ENCODE results near the gene NTRK3. TPM values are rescaled to one million over a fixed set of nuclear protein-coding genes. Genes with fewer than 3 reads are reported as not detected.
"Not testable (repeated sequence)": the region's sequence is repeated elsewhere in the genome, so short reads cannot be mapped to it uniquely, and the experiment has no call there.

NTRK3 gene
- polyA plus RNA-seq, 1 donor from 2014 or later = 42.7 TPM

DNA sequence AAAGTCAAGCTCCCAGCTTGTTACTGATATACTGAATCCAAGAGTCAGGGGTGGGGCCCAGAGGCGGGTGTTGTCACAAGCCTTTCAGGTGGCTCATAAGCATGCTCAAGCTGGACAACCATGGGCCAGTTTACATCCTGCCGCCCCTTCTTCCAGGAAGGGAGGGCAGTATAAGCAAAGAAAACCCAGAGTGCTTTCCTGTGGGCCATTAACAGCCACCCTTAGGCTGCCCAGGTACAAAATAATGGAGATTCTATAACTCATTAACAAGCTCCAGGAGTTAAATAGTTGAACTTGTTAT, 183.2 kb downstream of the NTRK3 start:
- Histone ChIP-seq H3K4me2 (ENCODE audit: low read length) (no peak overlapping the region), H3K27me3 (ENCODE audit: insufficient read depth, low read depth, low read length) (no peaks in the 10 kb centered on the region), H2AFZ (ENCODE audit: low read depth, low read length) (no peak overlapping the region), H3K4me3 (ENCODE audit: low read length) (no peak overlapping the region), H3K36me3 (ENCODE audit: insufficient read depth, low read length) (no peaks in the 10 kb centered on the region), H3K9me2 (ENCODE audit: insufficient read depth, low read length) (no peaks in the 10 kb centered on the region), H3K27ac (ENCODE audit: low read length) (no peak overlapping the region), H3K9me3 (ENCODE audit: low read length) (no peaks in the 10 kb centered on the region), H4K20me1 (ENCODE audit: insufficient read depth) (no peaks in the 10 kb centered on the region), H3F3A (ENCODE audit: insufficient read depth, low read length, poor library complexity, severe bottlenecking) (no peaks in the 10 kb centered on the region), H3K9ac (ENCODE audit: low read length) (no peak overlapping the region), H3K79me2 (replicated peaks; ENCODE audit: insufficient read depth, low read length) (no peaks in the 10 kb centered on the region)
- no peak for TF ChIP-seq TAF1 (IDR thresholded peaks at IDR 0.05; ENCODE audit: low read depth)
- TF ChIP-seq, protein P1, sequence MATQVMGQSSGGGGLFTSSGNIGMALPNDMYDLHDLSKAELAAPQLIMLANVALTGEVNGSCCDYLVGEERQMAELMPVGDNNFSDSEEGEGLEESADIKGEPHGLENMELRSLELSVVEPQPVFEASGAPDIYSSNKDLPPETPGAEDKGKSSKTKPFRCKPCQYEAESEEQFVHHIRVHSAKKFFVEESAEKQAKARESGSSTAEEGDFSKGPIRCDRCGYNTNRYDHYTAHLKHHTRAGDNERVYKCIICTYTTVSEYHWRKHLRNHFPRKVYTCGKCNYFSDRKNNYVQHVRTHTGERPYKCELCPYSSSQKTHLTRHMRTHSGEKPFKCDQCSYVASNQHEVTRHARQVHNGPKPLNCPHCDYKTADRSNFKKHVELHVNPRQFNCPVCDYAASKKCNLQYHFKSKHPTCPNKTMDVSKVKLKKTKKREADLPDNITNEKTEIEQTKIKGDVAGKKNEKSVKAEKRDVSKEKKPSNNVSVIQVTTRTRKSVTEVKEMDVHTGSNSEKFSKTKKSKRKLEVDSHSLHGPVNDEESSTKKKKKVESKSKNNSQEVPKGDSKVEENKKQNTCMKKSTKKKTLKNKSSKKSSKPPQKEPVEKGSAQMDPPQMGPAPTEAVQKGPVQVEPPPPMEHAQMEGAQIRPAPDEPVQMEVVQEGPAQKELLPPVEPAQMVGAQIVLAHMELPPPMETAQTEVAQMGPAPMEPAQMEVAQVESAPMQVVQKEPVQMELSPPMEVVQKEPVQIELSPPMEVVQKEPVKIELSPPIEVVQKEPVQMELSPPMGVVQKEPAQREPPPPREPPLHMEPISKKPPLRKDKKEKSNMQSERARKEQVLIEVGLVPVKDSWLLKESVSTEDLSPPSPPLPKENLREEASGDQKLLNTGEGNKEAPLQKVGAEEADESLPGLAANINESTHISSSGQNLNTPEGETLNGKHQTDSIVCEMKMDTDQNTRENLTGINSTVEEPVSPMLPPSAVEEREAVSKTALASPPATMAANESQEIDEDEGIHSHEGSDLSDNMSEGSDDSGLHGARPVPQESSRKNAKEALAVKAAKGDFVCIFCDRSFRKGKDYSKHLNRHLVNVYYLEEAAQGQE (IDR thresholded peaks at IDR 0.05; ENCODE audit: borderline replicate concordance) = no peak
- no peak for TF ChIP-seq EP300 (conservative IDR thresholded peaks at IDR 0.05; ENCODE audit: poor library complexity, severe bottlenecking)
- TF ChIP-seq, protein P2, sequence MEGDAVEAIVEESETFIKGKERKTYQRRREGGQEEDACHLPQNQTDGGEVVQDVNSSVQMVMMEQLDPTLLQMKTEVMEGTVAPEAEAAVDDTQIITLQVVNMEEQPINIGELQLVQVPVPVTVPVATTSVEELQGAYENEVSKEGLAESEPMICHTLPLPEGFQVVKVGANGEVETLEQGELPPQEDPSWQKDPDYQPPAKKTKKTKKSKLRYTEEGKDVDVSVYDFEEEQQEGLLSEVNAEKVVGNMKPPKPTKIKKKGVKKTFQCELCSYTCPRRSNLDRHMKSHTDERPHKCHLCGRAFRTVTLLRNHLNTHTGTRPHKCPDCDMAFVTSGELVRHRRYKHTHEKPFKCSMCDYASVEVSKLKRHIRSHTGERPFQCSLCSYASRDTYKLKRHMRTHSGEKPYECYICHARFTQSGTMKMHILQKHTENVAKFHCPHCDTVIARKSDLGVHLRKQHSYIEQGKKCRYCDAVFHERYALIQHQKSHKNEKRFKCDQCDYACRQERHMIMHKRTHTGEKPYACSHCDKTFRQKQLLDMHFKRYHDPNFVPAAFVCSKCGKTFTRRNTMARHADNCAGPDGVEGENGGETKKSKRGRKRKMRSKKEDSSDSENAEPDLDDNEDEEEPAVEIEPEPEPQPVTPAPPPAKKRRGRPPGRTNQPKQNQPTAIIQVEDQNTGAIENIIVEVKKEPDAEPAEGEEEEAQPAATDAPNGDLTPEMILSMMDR (IDR thresholded peaks at IDR 0.05; ENCODE audit: poor library complexity, severe bottlenecking) = no peak
- TF ChIP-seq POLR2AphosphoS5 (IDR thresholded peaks at IDR 0.05) = no peak
- TF ChIP-seq EZH2 (IDR thresholded peaks at IDR 0.05; ENCODE audit: borderline replicate concordance, insufficient read depth, low read length, poor library complexity, severe bottlenecking) = no peak
- TF ChIP-seq SMC3 (conservative IDR thresholded peaks at IDR 0.05; ENCODE audit: poor library complexity) = no peak
- no peak for TF ChIP-seq RAD21 (conservative IDR thresholded peaks at IDR 0.05)
- no peak for TF ChIP-seq MXI1 (conservative IDR thresholded peaks at IDR 0.05; ENCODE audit: poor library complexity, severe bottlenecking)

DNA sequence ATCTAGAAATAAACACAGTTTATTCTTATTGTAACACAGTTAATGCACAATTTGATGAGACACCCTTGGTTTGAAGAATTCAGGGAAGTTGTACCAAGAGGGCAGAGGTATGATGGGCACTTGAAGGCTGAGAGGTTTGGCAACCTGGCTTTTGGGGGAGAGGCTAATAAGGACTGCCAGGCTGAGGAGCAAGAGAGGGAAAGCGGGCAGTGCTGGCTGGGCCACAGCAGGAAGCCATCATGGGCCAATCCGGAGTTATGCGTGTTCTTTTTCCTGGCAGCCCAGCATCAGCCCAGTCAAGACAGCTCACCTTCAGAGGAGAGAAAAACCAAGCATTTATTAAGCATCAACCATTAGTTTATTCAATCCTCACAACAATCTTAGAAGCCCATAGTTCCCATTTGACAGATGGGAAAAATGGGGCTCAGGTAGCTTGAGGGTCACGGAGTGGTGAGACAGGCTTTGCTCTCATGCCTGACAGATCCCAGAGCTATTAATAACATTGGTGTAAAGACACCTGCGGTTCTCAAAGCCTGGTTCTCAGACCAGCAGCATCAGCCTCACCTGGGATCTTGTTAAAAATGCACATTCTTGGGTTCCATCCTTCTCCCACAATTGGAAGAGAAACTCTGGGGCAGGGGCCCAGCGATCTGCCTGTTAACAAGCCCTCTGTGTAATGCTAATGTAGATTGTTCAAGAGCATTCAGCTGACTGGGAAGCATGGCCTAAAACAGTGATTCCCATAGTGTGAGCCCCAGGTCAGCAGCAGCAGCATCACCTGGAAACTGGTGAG, 183.7 kb downstream of the NTRK3 start:
- Histone ChIP-seq H3K9me3 (ENCODE audit: low read length) (no peaks in the 10 kb centered on the region), H3K9ac (ENCODE audit: low read length) (no peak overlapping the region), H3K27ac (ENCODE audit: low read length) (no peak overlapping the region), H3K36me3 (ENCODE audit: insufficient read depth, low read length) (no peaks in the 10 kb centered on the region), H3K79me2 (replicated peaks; ENCODE audit: insufficient read depth, low read length) (no peaks in the 10 kb centered on the region), H4K20me1 (ENCODE audit: insufficient read depth) (no peaks in the 10 kb centered on the region), H3K27me3 (ENCODE audit: insufficient read depth, low read depth, low read length) (no peaks in the 10 kb centered on the region), H3K4me2 (ENCODE audit: low read length) (no peak overlapping the region), H3K4me3 (ENCODE audit: low read length) (no peak overlapping the region), H3K9me2 (ENCODE audit: insufficient read depth, low read length) (no peaks in the 10 kb centered on the region), H3F3A (ENCODE audit: insufficient read depth, low read length, poor library complexity, severe bottlenecking) (no peaks in the 10 kb centered on the region), H2AFZ (ENCODE audit: low read depth, low read length) (no peak overlapping the region)
- TF ChIP-seq SMC3 (conservative IDR thresholded peaks at IDR 0.05; ENCODE audit: poor library complexity) (no peak), MXI1 (conservative IDR thresholded peaks at IDR 0.05; ENCODE audit: poor library complexity, severe bottlenecking) (no peak), EP300 (conservative IDR thresholded peaks at IDR 0.05; ENCODE audit: poor library complexity, severe bottlenecking) (no peak), POLR2AphosphoS5 (IDR thresholded peaks at IDR 0.05) (no peak), EZH2 (IDR thresholded peaks at IDR 0.05; ENCODE audit: borderline replicate concordance, insufficient read depth, low read length, poor library complexity, severe bottlenecking) (no peak), TAF1 (IDR thresholded peaks at IDR 0.05; ENCODE audit: low read depth) (no peak), RAD21 (conservative IDR thresholded peaks at IDR 0.05) (no peak)
- TF ChIP-seq, protein P1 (IDR thresholded peaks at IDR 0.05; ENCODE audit: borderline replicate concordance) = no peak
- TF ChIP-seq, protein P2 (IDR thresholded peaks at IDR 0.05; ENCODE audit: poor library complexity, severe bottlenecking) = no peak

DNA sequence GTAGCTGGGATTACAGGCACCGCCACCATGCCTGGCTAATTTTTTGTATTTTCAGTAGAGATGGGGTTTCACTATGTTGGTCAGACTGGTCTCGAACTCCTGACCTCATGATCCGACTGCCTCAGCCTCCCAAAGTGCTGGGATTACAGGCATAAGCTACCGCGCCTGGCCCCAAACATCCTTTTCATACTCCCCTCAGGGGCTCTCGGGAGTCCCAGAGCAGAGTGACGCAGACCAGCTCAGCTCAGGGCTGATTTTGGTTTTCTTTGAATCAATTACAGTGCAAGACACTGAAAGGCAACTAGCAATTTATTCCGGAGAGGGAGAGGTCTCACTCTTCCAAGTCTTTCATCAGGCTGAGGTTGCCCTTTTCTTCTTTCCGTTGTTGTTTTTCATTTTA, 184.4 kb downstream of the NTRK3 start:
- H3K9me2 ChIP-seq (ENCODE audit: insufficient read depth, low read length); H3K27ac ChIP-seq (ENCODE audit: low read length); H3K9ac ChIP-seq (ENCODE audit: low read length); H3K79me2 ChIP-seq (replicated peaks; ENCODE audit: insufficient read depth, low read length); H3K4me3 ChIP-seq (ENCODE audit: low read length); H3F3A ChIP-seq (ENCODE audit: insufficient read depth, low read length, poor library complexity, severe bottlenecking); H3K9me3 ChIP-seq (ENCODE audit: low read length); H4K20me1 ChIP-seq (ENCODE audit: insufficient read depth); H3K4me2 ChIP-seq (ENCODE audit: low read length); H3K27me3 ChIP-seq (ENCODE audit: insufficient read depth, low read depth, low read length); H2AFZ ChIP-seq (ENCODE audit: low read depth, low read length); H3K36me3 ChIP-seq (ENCODE audit: insufficient read depth, low read length): not testable (repeated sequence)

All from neural cell (in vitro differentiated cells).